ENCODE results near the gene SLC10A7. TPM values are rescaled to one million over a fixed set of nuclear protein-coding genes. Genes with fewer than 3 reads are reported as not detected.

SLC10A7 gene
- total and polyA plus RNA-seq, 12 donors = 1.3 to 6.6 (median 4.4) TPM

DNA sequence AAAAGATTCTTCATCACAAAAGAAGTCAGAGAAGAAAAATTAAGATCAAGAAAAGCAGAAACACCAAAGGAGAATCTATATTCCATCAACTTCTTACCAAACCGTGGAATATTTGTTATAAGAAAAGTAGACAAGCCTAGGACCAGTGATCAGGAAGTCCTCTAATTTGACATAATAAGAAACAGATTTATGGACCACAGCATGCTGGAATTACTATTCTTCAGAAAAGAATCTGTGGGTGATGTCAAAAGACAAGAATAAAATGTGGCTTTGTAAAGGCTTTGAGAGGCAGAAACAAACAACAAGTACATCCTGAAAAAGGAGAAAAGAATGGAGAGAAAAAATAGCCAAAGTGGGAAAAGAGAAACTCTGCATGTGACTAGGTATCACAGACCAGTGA is 123.3 kb downstream of the SLC10A7 start:
- 81 to 88% methylated on average over 1 of the region's 1 CpG for WGBS, 2 donors
- no peak overlapping the region for H3K27ac ChIP-seq
- ATAC-seq (no peak), DNase-seq (no peak)
- intact Hi-C loops (cut with DNase I) = no loop called here
- TF ChIP-seq, protein P1, sequence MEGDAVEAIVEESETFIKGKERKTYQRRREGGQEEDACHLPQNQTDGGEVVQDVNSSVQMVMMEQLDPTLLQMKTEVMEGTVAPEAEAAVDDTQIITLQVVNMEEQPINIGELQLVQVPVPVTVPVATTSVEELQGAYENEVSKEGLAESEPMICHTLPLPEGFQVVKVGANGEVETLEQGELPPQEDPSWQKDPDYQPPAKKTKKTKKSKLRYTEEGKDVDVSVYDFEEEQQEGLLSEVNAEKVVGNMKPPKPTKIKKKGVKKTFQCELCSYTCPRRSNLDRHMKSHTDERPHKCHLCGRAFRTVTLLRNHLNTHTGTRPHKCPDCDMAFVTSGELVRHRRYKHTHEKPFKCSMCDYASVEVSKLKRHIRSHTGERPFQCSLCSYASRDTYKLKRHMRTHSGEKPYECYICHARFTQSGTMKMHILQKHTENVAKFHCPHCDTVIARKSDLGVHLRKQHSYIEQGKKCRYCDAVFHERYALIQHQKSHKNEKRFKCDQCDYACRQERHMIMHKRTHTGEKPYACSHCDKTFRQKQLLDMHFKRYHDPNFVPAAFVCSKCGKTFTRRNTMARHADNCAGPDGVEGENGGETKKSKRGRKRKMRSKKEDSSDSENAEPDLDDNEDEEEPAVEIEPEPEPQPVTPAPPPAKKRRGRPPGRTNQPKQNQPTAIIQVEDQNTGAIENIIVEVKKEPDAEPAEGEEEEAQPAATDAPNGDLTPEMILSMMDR (IDR thresholded peaks at IDR 0.05) = no peak
- H3K27me3 ChIP-seq = no peaks in the 10 kb centered on the region
- H3K9me3 ChIP-seq = no peaks in the 10 kb centered on the region
- no peaks in the 10 kb centered on the region for H3K36me3 ChIP-seq
- H3K4me1 ChIP-seq = peaks cover 0 to 5% (median 0%) of the 10 kb centered on the region in 9 donors
- no peak overlapping the region for H3K4me3 ChIP-seq

GRCh38 chr4:146389561-146389960 is 132.2 kb downstream of the SLC10A7 start:
- Histone ChIP-seq H3K27me3 (no peaks in the 10 kb centered on the region), H3K4me3 (no peak overlapping the region), H3K36me3 (no peaks in the 10 kb centered on the region), H3K4me1 (no peaks in the 10 kb centered on the region), H3K27ac (no peak overlapping the region), H3K9me3 (no peaks in the 10 kb centered on the region)
- TF ChIP-seq, protein P1 (IDR thresholded peaks at IDR 0.05) = no peak
- ATAC-seq (no peak), DNase-seq (no peak)
- intact Hi-C loops (cut with DNase I) = no loop called here
- 95 to 97% methylated on average over 1 of the region's 1 CpG for WGBS, 2 donors

DNA sequence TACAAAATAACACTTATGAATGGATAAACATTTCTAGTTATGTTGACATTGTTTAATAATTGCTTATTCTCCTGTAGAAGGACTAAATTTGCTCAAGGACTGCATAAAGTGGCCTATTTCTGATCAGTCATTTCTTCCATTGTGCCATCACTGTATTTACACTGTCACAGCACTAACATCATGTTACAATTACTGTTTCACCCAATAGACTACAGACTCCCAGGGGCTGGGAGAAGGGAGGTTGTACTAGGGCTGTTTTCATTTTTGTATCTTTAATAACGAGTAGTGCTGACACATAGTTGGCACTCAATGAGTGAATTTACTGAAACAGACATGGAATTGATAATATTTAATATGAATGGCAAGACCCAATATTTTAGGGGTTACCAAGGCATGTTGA is 139.5 kb downstream of the SLC10A7 start:
- DNase-seq (no peak), ATAC-seq (no peak)
- WGBS, 2 donors = 41 to 61% methylated on average over 1 of the region's 1 CpG
- Histone ChIP-seq H3K4me1 (no peaks in the 10 kb centered on the region), H3K9me3 (peaks cover 0 to 4% (median 0%) of the 10 kb centered on the region in 11 donors), H3K27me3 (no peaks in the 10 kb centered on the region), H3K27ac (no peak overlapping the region), H3K4me3 (no peak overlapping the region), H3K36me3 (no peaks in the 10 kb centered on the region)
- TF ChIP-seq, protein P1 (IDR thresholded peaks at IDR 0.05) = no peak
- intact Hi-C loops (cut with DNase I) = no loop called here

DNA sequence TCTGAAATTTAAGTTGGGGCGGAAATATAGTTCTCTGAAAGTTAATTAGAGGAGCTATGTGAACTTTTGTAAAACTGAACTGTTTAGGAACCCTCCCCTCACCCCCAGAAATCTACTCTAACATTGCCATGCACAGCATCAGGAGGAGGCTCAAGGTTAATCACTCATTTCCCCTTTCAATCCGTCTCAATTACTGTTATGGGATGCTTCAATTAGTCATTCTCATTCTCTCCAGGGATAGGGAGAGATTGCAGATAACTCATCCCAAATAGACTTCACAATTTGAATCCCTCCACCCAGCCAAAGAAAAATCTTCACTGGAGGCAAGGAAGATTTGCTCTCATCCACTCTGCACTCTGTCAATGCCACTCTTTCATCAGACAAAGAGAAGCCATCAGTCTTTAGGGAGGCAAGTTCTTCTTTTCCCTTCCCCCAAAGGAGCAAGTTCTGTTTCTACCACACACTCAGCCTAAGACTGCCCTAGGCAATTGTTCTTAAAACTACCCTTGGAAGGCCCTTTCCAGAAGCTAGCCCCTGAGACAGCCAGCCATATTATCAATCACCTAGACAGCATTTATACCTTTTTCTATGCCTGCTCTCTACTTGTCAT is 140.4 kb downstream of the SLC10A7 start:
- TF ChIP-seq, protein P1 (IDR thresholded peaks at IDR 0.05) = no peak
- no peaks in the 10 kb centered on the region for H3K4me1 ChIP-seq
- no peaks in the 10 kb centered on the region for H3K36me3 ChIP-seq
- DNase-seq (no peak), ATAC-seq (no peak)
- no peak overlapping the region for H3K27ac ChIP-seq
- intact Hi-C loops (cut with DNase I) = no loop called here
- no peaks in the 10 kb centered on the region for H3K27me3 ChIP-seq
- H3K4me3 ChIP-seq = no peak overlapping the region
- WGBS, 2 donors = 81 to 90% methylated on average over 2 of the region's 2 CpGs
- peaks cover 0 to 12% (median 4%) of the 10 kb centered on the region in 11 donors for H3K9me3 ChIP-seq
